Lower leg skin (tissue), 3 donors: ENCODE results near the gene CNIH3.

Experiments
- POLR2A ChIP-seq, 2 donors: fragments of 450-650 bp; IDR thresholded peaks; one replicate each; pipeline ENCODE4 v1.6.1; 2016 to 2017; ENCODE audit warnings: antibody characterized with exemption in 2 of 2, mild to moderate bottlenecking in 1 of 2, moderate library complexity in 1 of 2
- TF ChIP-seq, protein P1 (sequence below), 3 donors: fragments of 450-650 bp; IDR thresholded peaks; one replicate each; pipeline ENCODE4 v1.5.1; 2016; ENCODE audit warnings: antibody characterized with exemption in 3 of 3, mild to moderate bottlenecking in 3 of 3, moderate library complexity in 2 of 3

DNA sequence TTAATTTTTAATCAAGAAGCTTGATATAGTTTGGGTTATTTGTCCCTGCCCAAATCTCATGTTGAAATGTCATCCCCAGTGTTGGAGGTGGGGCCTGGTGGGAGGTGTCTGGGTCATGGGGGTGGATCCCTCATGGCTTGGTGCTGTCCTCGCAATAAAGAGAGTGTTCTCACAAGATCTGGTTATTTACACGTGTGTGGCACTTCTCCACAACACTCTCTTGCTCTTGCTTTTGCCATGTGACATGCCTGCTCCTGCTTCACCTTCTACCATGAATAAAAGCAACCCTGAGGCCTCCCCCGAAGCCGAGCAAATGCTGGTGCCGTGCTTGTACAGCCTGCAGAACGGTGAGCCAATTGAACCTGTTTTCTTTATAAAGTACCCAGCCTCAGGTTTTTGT lies 2.6 kb upstream of the CNIH3 start:
- TF ChIP-seq, protein P1, sequence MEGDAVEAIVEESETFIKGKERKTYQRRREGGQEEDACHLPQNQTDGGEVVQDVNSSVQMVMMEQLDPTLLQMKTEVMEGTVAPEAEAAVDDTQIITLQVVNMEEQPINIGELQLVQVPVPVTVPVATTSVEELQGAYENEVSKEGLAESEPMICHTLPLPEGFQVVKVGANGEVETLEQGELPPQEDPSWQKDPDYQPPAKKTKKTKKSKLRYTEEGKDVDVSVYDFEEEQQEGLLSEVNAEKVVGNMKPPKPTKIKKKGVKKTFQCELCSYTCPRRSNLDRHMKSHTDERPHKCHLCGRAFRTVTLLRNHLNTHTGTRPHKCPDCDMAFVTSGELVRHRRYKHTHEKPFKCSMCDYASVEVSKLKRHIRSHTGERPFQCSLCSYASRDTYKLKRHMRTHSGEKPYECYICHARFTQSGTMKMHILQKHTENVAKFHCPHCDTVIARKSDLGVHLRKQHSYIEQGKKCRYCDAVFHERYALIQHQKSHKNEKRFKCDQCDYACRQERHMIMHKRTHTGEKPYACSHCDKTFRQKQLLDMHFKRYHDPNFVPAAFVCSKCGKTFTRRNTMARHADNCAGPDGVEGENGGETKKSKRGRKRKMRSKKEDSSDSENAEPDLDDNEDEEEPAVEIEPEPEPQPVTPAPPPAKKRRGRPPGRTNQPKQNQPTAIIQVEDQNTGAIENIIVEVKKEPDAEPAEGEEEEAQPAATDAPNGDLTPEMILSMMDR (IDR thresholded peaks at IDR 0.05), result no peak
- no peak for TF ChIP-seq POLR2A (IDR thresholded peaks at IDR 0.05)
